ENCODE data around the gene JMJD1C. TPM values are rescaled to one million over a fixed set of nuclear protein-coding genes. Genes with fewer than 3 reads are reported as not detected.
A peak's percentile ranks its signal among the peaks of the same experiment; 100 is the strongest.

Gene JMJD1C
- total RNA-seq, 1 donor from 2014 or later, result 143 TPM

DNA sequence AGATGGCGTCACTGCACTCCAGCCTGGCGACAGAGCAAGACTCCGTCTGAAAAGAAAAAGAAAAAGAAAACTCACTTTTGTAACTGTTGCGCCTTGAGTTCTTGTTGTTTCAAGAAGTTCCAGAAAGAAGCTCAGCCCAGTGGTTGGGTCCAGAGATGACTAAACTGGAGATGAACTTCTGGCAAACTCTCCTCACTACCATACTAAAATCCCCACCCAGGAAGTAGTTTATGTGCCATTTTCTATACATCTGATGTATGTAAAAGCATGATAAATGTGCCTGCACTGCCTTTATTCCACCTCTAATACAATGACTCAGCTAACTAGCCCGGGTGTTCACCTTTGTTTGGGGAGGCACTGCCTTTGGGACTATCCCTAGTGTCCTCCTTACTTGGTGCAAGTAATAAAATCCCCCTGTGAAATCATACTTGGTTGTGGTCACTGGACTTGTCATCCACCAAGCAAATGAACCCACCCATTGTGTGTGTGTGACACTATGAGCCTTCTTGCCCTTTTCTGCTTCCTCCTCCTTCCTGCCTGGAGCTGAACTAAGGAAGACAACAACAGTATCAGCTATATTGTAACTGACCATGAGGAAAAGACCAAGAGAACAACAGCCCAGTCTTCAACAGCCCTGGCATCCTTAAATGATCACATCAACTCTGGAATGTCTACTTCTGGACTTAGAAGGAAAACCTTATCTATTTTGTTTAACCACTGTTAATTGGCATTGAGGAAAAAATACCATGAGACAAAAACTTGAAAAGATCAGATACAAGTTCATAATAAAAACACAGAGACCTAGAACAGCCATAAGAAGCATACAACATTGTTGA, 33.6 kb downstream of the JMJD1C start:
- Histone ChIP-seq H3K9ac (no peak overlapping the region), H3K27me3 (no peaks in the 10 kb centered on the region), H3F3A (ENCODE audit: low read depth) (no peaks in the 10 kb centered on the region), H3K4me2 (no peak overlapping the region), H3K27ac (no peak overlapping the region), H3K36me3 (no peaks in the 10 kb centered on the region), H3K4me1 (peaks cover 27% of the 10 kb centered on the region), H2AFZ (replicated peaks) (no peak overlapping the region), H3K79me2 (ENCODE audit: low read depth) (peaks cover 100% of the 10 kb centered on the region), H4K20me1 (ENCODE audit: low read depth) (peaks cover 53% of the 10 kb centered on the region), H3K9me3 (ENCODE audit: low read depth) (no peaks in the 10 kb centered on the region), H3K4me3 (no peak overlapping the region)
- TF ChIP-seq EZH2 (IDR thresholded peaks at IDR 0.05) (no peak), EZH2phosphoT487 (IDR thresholded peaks at IDR 0.05) (no peak)
- TF ChIP-seq, protein P1, sequence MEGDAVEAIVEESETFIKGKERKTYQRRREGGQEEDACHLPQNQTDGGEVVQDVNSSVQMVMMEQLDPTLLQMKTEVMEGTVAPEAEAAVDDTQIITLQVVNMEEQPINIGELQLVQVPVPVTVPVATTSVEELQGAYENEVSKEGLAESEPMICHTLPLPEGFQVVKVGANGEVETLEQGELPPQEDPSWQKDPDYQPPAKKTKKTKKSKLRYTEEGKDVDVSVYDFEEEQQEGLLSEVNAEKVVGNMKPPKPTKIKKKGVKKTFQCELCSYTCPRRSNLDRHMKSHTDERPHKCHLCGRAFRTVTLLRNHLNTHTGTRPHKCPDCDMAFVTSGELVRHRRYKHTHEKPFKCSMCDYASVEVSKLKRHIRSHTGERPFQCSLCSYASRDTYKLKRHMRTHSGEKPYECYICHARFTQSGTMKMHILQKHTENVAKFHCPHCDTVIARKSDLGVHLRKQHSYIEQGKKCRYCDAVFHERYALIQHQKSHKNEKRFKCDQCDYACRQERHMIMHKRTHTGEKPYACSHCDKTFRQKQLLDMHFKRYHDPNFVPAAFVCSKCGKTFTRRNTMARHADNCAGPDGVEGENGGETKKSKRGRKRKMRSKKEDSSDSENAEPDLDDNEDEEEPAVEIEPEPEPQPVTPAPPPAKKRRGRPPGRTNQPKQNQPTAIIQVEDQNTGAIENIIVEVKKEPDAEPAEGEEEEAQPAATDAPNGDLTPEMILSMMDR (IDR thresholded peaks at IDR 0.05), result no peak
- Mint-ChIP-seq H3K36me3 (peaks cover 29% of the 10 kb centered on the region), H3K4me1 (peaks cover 16% of the 10 kb centered on the region), H3K4me3 (no peak overlapping the region), H3K9me3 (peaks cover 15% of the 10 kb centered on the region), H3K27ac (peak overlapping the region; percentile 35), H3K27me3 (ENCODE audit: insufficient read depth, low read depth) (peaks cover 2% of the 10 kb centered on the region)
- DNase-seq (ENCODE audit: low spot score), result no peak

DNA sequence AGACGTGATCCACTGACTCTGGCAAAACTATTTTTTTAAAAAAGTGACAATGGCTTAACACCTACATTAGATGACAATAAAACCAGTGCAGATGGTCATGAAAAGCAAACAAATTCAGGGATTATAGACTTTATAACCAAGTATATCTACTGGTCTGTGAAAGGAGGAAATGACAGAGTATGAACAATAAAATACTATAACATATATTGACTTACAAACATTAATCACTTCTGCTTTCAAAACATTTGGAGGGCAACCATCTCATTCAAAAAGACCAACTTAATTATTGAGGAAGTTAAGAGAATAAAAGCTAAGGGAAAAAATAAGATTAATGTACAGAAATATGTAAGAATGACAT, 34.8 kb downstream of the JMJD1C start:
- Histone ChIP-seq H3K9me3 (ENCODE audit: low read depth) (no peaks in the 10 kb centered on the region), H3K27ac (no peak overlapping the region), H2AFZ (replicated peaks) (no peak overlapping the region), H3F3A (ENCODE audit: low read depth) (no peaks in the 10 kb centered on the region), H3K4me1 (peaks cover 18% of the 10 kb centered on the region), H3K4me3 (no peak overlapping the region), H3K4me2 (no peak overlapping the region), H4K20me1 (ENCODE audit: low read depth) (peaks cover 42% of the 10 kb centered on the region), H3K79me2 (ENCODE audit: low read depth) (peaks cover 100% of the 10 kb centered on the region), H3K27me3 (no peaks in the 10 kb centered on the region), H3K9ac (no peak overlapping the region), H3K36me3 (no peaks in the 10 kb centered on the region)
- Mint-ChIP-seq H3K27ac (no peak overlapping the region), H3K9me3 (peaks cover 15% of the 10 kb centered on the region), H3K4me3 (no peak overlapping the region), H3K27me3 (ENCODE audit: insufficient read depth, low read depth) (peaks cover 2% of the 10 kb centered on the region), H3K4me1 (peaks cover 16% of the 10 kb centered on the region), H3K36me3 (peaks cover 32% of the 10 kb centered on the region)
- no peak for DNase-seq (ENCODE audit: low spot score)
- TF ChIP-seq EZH2phosphoT487 (IDR thresholded peaks at IDR 0.05) (no peak), EZH2 (IDR thresholded peaks at IDR 0.05) (no peak)
- TF ChIP-seq, protein P1 (IDR thresholded peaks at IDR 0.05), result no peak

DNA sequence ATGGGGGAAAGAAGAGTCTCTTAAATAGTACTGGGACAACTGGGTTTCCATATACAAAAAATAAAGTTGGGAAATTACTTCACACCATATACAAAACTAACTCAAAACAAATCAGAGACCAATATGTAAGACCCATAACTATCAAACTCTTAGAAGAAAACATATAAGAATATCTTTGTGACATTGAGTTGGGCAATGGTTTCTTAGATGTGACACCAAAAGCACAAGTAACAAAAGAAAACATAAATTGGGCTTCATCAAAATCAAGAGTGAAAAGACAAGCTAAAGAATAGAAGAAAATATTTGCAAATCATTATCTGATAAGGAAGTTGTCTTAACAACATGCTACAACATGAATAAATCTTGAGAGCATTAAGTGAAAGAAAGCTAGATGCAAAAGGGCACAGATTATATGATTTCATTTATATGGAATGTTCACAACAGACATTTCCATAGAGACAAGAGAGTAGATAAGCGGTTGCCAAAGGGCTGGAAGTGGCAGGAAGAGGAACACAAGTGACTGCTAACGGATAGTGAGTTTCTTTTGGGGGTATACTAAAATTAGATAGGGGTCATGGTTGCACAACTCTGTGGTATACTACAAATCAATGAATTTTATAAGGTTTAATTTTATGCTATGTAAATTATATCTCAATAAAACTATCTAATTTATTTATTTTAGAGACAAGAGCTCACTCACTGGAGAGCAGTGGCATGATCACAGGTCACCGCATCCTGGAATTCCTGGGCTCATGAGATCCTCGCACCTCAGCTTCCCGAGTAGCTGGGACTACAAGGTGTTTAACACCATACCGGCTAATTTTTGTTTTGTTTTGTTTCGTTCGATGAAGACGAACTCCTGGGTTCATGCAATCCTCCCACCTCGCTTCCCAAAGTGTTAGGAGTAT, 35.4 kb downstream of the JMJD1C start:
- Histone ChIP-seq H3K4me2 (no peak overlapping the region), H4K20me1 (ENCODE audit: low read depth) (peaks cover 36% of the 10 kb centered on the region), H3K9ac (no peak overlapping the region), H3K36me3 (no peaks in the 10 kb centered on the region), H2AFZ (replicated peaks) (no peak overlapping the region), H3K79me2 (ENCODE audit: low read depth) (peaks cover 100% of the 10 kb centered on the region), H3K9me3 (ENCODE audit: low read depth) (no peaks in the 10 kb centered on the region), H3K27me3 (no peaks in the 10 kb centered on the region), H3K4me3 (no peak overlapping the region), H3F3A (ENCODE audit: low read depth) (no peaks in the 10 kb centered on the region), H3K27ac (no peak overlapping the region), H3K4me1 (peaks cover 11% of the 10 kb centered on the region)
- Mint-ChIP-seq H3K4me1 (peaks cover 16% of the 10 kb centered on the region), H3K27ac (no peak overlapping the region), H3K36me3 (peaks cover 32% of the 10 kb centered on the region), H3K4me3 (no peak overlapping the region), H3K27me3 (ENCODE audit: insufficient read depth, low read depth) (peaks cover 2% of the 10 kb centered on the region), H3K9me3 (peaks cover 15% of the 10 kb centered on the region)
- TF ChIP-seq EZH2 (IDR thresholded peaks at IDR 0.05) (no peak), EZH2phosphoT487 (IDR thresholded peaks at IDR 0.05) (no peak)
- TF ChIP-seq, protein P1 (IDR thresholded peaks at IDR 0.05), result no peak
- no peak for DNase-seq (ENCODE audit: low spot score)
